Retina (tissue), 1 donor: ENCODE results near the gene CD28.

Experiments used
- DNase-seq: peaks from one replicate; pipeline ENCODE4 v3.0.0-alpha.2; 2016

The CD28 gene

GRCh38 chr2:203706403-203706802 is at the start of gene CD28:
Gene CD28, plus strand, starts transcription at chr2:203706639. Its CDS starts 58 bp downstream, at chr2:203706697.
- DNase-seq: no peak

GRCh38 chr2:203659331-203660049 is 46.9 kb upstream of the CD28 start:
- no peak for DNase-seq

- DNase-seq: no peak
Measured at GRCh38 chr2:203660465-203660864, 46.0 kb upstream of the CD28 start.

GRCh38 chr2:203661279-203661908 is 45.0 kb upstream of the CD28 start:
- no peak for DNase-seq

- no peak for DNase-seq
Measured at GRCh38 chr2:203662487-203662886, 44.0 kb upstream of the CD28 start.

- DNase-seq: no peak
Measured at GRCh38 chr2:203662951-203663350, 43.5 kb upstream of the CD28 start.

- no peak for DNase-seq
Measured at GRCh38 chr2:203664029-203664755, 42.2 kb upstream of the CD28 start.

GRCh38 chr2:203667838-203668237 is 38.6 kb upstream of the CD28 start:
- no peak for DNase-seq

GRCh38 chr2:203669820-203670219 is 36.6 kb upstream of the CD28 start:
- no peak for DNase-seq

GRCh38 chr2:203670939-203671338 is 35.5 kb upstream of the CD28 start:
- no peak for DNase-seq

- DNase-seq: no peak
Measured at GRCh38 chr2:203671876-203672275, 34.6 kb upstream of the CD28 start.

- DNase-seq: no peak
Measured at GRCh38 chr2:203672856-203673255, 33.6 kb upstream of the CD28 start.

- DNase-seq: no peak
Measured at GRCh38 chr2:203673933-203674332, 32.5 kb upstream of the CD28 start.

GRCh38 chr2:203675086-203675485 is 31.4 kb upstream of the CD28 start:
- DNase-seq: no peak

GRCh38 chr2:203678971-203679370 is 27.5 kb upstream of the CD28 start:
- no peak for DNase-seq

GRCh38 chr2:203679401-203679800 is 27.0 kb upstream of the CD28 start:
- no peak for DNase-seq

- DNase-seq: no peak
Measured at GRCh38 chr2:203681978-203682377, 24.5 kb upstream of the CD28 start.

- DNase-seq: no peak
Measured at GRCh38 chr2:203682688-203683130, 23.7 kb upstream of the CD28 start.

- DNase-seq: no peak
Measured at GRCh38 chr2:203683421-203683820, 23.0 kb upstream of the CD28 start.

GRCh38 chr2:203683932-203684556 is 22.4 kb upstream of the CD28 start:
- DNase-seq: no peak

- no peak for DNase-seq
Measured at GRCh38 chr2:203685081-203685621, 21.3 kb upstream of the CD28 start.

- DNase-seq: no peak
Measured at GRCh38 chr2:203685789-203686420, 20.5 kb upstream of the CD28 start.

- no peak for DNase-seq
Measured at GRCh38 chr2:203687165-203687564, 19.3 kb upstream of the CD28 start.
